GM20431 (cell line): ENCODE results near the gene PLCG1.

Experiments
- in situ Hi-C: fragments of 300-500 bp; cut with MseI, MboI; formaldehyde crosslinking; loops from one replicate; pipeline ENCODE4 v1.15.0; 2020; ENCODE audit warnings: low sequenced_read_pairs; ENCODE audit not compliant: unreplicated experiment

PLCG1 gene

GRCh38 chr20:41141153-41141815, 3.9 kb downstream of the PLCG1 start:
- in situ Hi-C loops, result no loop called here

GRCh38 chr20:41142245-41142644, 4.9 kb downstream of the PLCG1 start:
- in situ Hi-C loops, result no loop called here

GRCh38 chr20:41142919-41143318, 5.6 kb downstream of the PLCG1 start:
- in situ Hi-C loops, result no loop called here

- in situ Hi-C loops, result no loop called here
These were observed 6.0 kb downstream of the PLCG1 start for GRCh38 chr20:41143354-41143753.

GRCh38 chr20:41145317-41145716, 8.0 kb downstream of the PLCG1 start:
- in situ Hi-C loops, result no loop called here

- in situ Hi-C loops, result no loop called here
These were observed 8.7 kb downstream of the PLCG1 start for GRCh38 chr20:41145821-41146620.

- in situ Hi-C loops, result no loop called here
These were observed 10.4 kb downstream of the PLCG1 start for GRCh38 chr20:41147767-41148191.

GRCh38 chr20:41148942-41149341, 11.6 kb downstream of the PLCG1 start:
- in situ Hi-C loops, result no loop called here

GRCh38 chr20:41150664-41151063, 13.3 kb downstream of the PLCG1 start:
- in situ Hi-C loops, result no loop called here

GRCh38 chr20:41151134-41151869, 14.0 kb downstream of the PLCG1 start:
- in situ Hi-C loops, result no loop called here

- in situ Hi-C loops, result no loop called here
These were observed 14.9 kb downstream of the PLCG1 start for GRCh38 chr20:41152108-41152757.

- in situ Hi-C loops, result no loop called here
These were observed 17.3 kb downstream of the PLCG1 start for GRCh38 chr20:41154436-41155176.

- in situ Hi-C loops, result no loop called here
These were observed 17.9 kb downstream of the PLCG1 start for GRCh38 chr20:41155261-41155660.

GRCh38 chr20:41158082-41158625, 20.8 kb downstream of the PLCG1 start:
- in situ Hi-C loops, result no loop called here

GRCh38 chr20:41159547-41159946, 22.2 kb downstream of the PLCG1 start:
- in situ Hi-C loops, result no loop called here

- in situ Hi-C loops, result no loop called here
These were observed 23.3 kb downstream of the PLCG1 start for GRCh38 chr20:41160686-41161085.

GRCh38 chr20:41161886-41162285, 24.5 kb downstream of the PLCG1 start:
- in situ Hi-C loops, result no loop called here

- in situ Hi-C loops, result no loop called here
These were observed 25.1 kb downstream of the PLCG1 start for GRCh38 chr20:41162396-41162795.

- in situ Hi-C loops, result no loop called here
These were observed 26.5 kb downstream of the PLCG1 start for GRCh38 chr20:41163821-41164220.
